Kidney epithelial cell (primary cell): Measurements from ENCODE around the gene BZW1. TPM values are rescaled to one million over a fixed set of nuclear protein-coding genes. Genes with fewer than 3 reads are reported as not detected.

Experiments
- DNase-seq: peaks from one replicate; pipeline ENCODE4 v3.0.0-alpha.2; 2010; ENCODE audit warnings: low read depth
- H3K27me3 ChIP-seq: 2 replicates; pipeline ENCODE4 v1.6.0; 2011; ENCODE audit warnings: low read length; ENCODE audit not compliant: control insufficient read depth, insufficient read depth
- H3K36me3 ChIP-seq: 2 replicates; pipeline ENCODE4 v1.5.1; 2011; ENCODE audit warnings: low read length; ENCODE audit not compliant: control insufficient read depth, insufficient read depth
- H3K4me3 ChIP-seq: 2 replicates; pipeline ENCODE4 v1.5.1; 2011; ENCODE audit warnings: low read depth, mild to moderate bottlenecking, control low read depth, low read length
- CTCF ChIP-seq: IDR thresholded peaks from 2 replicates; pipeline ENCODE4 v1.5.1; 2011; ENCODE audit warnings: mild to moderate bottlenecking, moderate library complexity, low read length, control low read depth, inconsistent platforms; ENCODE audit not compliant: insufficient read depth, poor library complexity, severe bottlenecking
- total RNA-seq: library from RNA; depleted of rRNA; stranded (reverse); fragments of >200 nt; gene quantifications from 2 replicates; pipeline ENCODE4 v1.2.3, GENCODE V29; 2015

BZW1 gene
- 347 and 378 TPM in 2 replicates for total RNA-seq

- Histone ChIP-seq H3K27me3 (no peaks in the 10 kb centered on the region), H3K4me3 (peak within 1 kb of the TSS; percentile 95), H3K36me3 (no peaks in the 10 kb centered on the region)
- no peak for TF ChIP-seq CTCF
- DNase-seq = peak; percentile 68
Observed at GRCh38 chr2:200811333-200812121, at the start of gene BZW1. BZW1 (plus strand) TSS chr2:200811910; CDS start chr2:200813218, 1,308 bp downstream.

DNA sequence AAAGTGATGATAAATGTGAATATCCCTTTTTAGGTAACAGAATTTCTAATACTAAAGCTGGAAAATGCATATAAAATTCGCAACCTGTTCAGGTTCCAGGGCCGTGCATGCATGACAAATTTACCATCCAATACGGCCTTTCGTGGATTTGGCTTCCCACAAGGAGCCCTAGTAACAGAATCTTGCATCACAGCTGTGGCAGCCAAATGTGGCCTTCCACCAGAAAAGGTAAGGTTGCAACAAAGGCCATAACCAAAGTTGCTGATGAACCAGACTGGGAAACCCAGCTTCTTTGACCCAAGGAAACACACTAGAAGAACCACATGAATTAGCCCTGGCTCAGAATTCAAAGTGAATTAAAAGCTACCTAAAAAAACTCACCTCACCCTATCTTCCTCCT, 49.6 kb upstream of the BZW1 start:
- Histone ChIP-seq H3K4me3 (no peak overlapping the region), H3K36me3 (no peaks in the 10 kb centered on the region), H3K27me3 (no peaks in the 10 kb centered on the region)
- no peak for TF ChIP-seq CTCF
- no peak for DNase-seq

- no peak overlapping the region for H3K4me3 ChIP-seq
- DNase-seq = no peak
- H3K27me3 ChIP-seq = no peaks in the 10 kb centered on the region
- H3K36me3 ChIP-seq = no peaks in the 10 kb centered on the region
- TF ChIP-seq CTCF = no peak
Observed at GRCh38 chr2:200763422-200763821, 48.3 kb upstream of the BZW1 start.

DNA sequence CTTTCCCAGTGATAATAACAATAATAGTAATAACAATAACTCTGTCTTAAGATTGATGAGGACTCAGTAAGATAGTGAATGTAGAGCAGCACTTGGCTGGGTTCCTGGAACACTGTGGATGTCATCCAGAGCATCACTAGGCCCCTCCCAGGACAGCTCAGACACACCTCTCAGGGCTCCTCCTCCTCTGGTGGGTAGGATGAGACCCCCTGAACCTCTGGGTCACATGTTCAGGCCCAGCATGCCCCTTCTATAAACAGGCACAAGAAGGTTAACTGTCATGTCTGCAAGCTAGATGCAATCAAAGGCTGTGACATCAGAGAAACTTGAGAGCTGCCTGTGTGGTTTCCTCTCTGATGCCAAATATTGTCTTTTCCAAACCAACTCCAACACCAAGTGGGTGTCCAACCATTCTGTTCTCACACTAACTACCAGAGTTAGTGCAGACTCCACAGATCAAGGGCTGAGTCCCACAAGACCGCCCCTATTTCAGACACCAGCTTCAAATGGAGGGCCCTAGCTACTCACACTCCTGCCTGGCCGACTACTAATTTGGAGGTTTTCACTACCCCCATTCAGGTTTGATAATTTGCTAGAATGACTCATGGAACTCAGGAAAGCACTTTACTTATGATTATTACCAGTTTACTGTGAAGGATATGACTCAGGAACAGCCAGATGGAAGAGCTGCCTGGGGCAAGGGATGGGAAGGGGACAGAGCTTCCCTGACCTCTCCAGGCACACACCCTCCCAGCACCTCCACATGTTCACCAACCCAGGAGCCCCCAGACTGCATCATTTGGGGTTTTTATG, 46.4 kb upstream of the BZW1 start:
- no peaks in the 10 kb centered on the region for H3K36me3 ChIP-seq
- H3K4me3 ChIP-seq = no peak overlapping the region
- TF ChIP-seq CTCF = no peak
- H3K27me3 ChIP-seq = no peaks in the 10 kb centered on the region
- peak; percentile 82 for DNase-seq

GRCh38 chr2:200765995-200766660, 45.6 kb upstream of the BZW1 start:
- H3K27me3 ChIP-seq = no peaks in the 10 kb centered on the region
- H3K36me3 ChIP-seq = no peaks in the 10 kb centered on the region
- H3K4me3 ChIP-seq = no peak overlapping the region
- no peak for TF ChIP-seq CTCF
- no peak for DNase-seq
